Mesendoderm (in vitro differentiated cells): ENCODE results near the gene KMT5B.

ENCODE experiments used
- DNase-seq: peaks from one replicate; pipeline ENCODE4 v3.0.0; 2013
- H2AK5ac ChIP-seq: 2 replicates; pipeline ENCODE4 v1.6.1; 2013; ENCODE audit warnings: low read length, inconsistent platforms
- H2BK120ac ChIP-seq: 2 replicates; pipeline ENCODE4 v1.6.1; 2013; ENCODE audit warnings: low read depth, mild to moderate bottlenecking, low read length, moderate library complexity, mixed read lengths
- H2BK15ac ChIP-seq: replicated peaks from 2 replicates; pipeline ENCODE4 v1.6.1; 2013; ENCODE audit warnings: low read depth, mild to moderate bottlenecking, moderate library complexity
- H2BK5ac ChIP-seq: 2 replicates; pipeline ENCODE4 v1.6.1; 2013; ENCODE audit warnings: low read length, inconsistent platforms
- H3K18ac ChIP-seq: 2 replicates; pipeline ENCODE4 v1.6.1; 2013; ENCODE audit warnings: mild to moderate bottlenecking, low read length, mixed read lengths
- H3K23ac ChIP-seq: one replicate; pipeline ENCODE4 v1.6.1; 2013; ENCODE audit warnings: low read length
- H3K27ac ChIP-seq: 2 replicates; pipeline ENCODE4 v1.5.1; 2013; ENCODE audit warnings: low read depth, mild to moderate bottlenecking, inconsistent platforms, low read length, moderate library complexity
- H3K27me3 ChIP-seq: 2 replicates; pipeline ENCODE4 v1.6.1; 2013; ENCODE audit warnings: low read length, control low read depth, mild to moderate bottlenecking, inconsistent platforms; ENCODE audit not compliant: insufficient read depth, poor library complexity
- H3K36me3 ChIP-seq: 2 replicates; pipeline ENCODE4 v1.6.1; 2013; ENCODE audit warnings: low read length, inconsistent platforms; ENCODE audit not compliant: control insufficient read depth, insufficient read depth
- H3K4ac ChIP-seq: one replicate; pipeline ENCODE4 v1.6.1; 2013; ENCODE audit warnings: low read depth, mild to moderate bottlenecking, low read length, moderate library complexity
- H3K4me1 ChIP-seq: 2 replicates; pipeline ENCODE4 v1.6.1; 2013; ENCODE audit warnings: low read depth, low read length, inconsistent platforms; ENCODE audit not compliant: control insufficient read depth
- H3K4me2 ChIP-seq: 2 replicates; pipeline ENCODE4 v1.6.1; 2013; ENCODE audit warnings: low read length
- H3K4me3 ChIP-seq: 2 replicates; pipeline ENCODE4 v1.5.1; 2013; ENCODE audit warnings: mild to moderate bottlenecking, low read length
- H3K56ac ChIP-seq: one replicate; pipeline ENCODE4 v1.6.1; 2013; ENCODE audit warnings: low read length
- H3K79me1 ChIP-seq: 2 replicates; pipeline ENCODE4 v1.6.1; 2013; ENCODE audit warnings: low read length, inconsistent platforms
- H3K79me2 ChIP-seq: 2 replicates; pipeline ENCODE4 v1.6.1; 2013; ENCODE audit warnings: mild to moderate bottlenecking, low read length; ENCODE audit not compliant: control insufficient read depth, insufficient read depth
- H3K9ac ChIP-seq: 2 replicates; pipeline ENCODE4 v1.6.1; 2013; ENCODE audit warnings: low read length, inconsistent platforms
- H4K5ac ChIP-seq: one replicate; pipeline ENCODE4 v1.6.1; 2013; ENCODE audit warnings: low read length
- H4K8ac ChIP-seq: one replicate; pipeline ENCODE4 v1.6.1; 2013; ENCODE audit warnings: low read depth, mild to moderate bottlenecking, control low read depth, low read length, moderate library complexity
- WGBS: extraction: QIAGEN DNeasy Blood & Tissue Kit; methylation state at CpG from one replicate; pipeline ENCODE4 v1.1.7; 2013; ENCODE audit warnings: low lambda C conversion rate, missing lambda C conversion rate; ENCODE audit not compliant: insufficient coverage; ENCODE audit errors: extremely low coverage; 5-methylcytosine and 5-hydroxymethylcytosine counted together

The KMT5B gene

GRCh38 chr11:68153742-68154141 lies 59.4 kb downstream of the KMT5B start:
- Histone ChIP-seq H3K4me2 (no peak overlapping the region), H2BK15ac (no peak overlapping the region), H3K79me1 (no peaks in the 10 kb centered on the region), H3K9ac (no peak overlapping the region), H3K56ac (no peak overlapping the region), H3K4ac (no peak overlapping the region), H3K36me3 (peaks cover 1% of the 10 kb centered on the region), H2AK5ac (no peak overlapping the region), H3K27me3 (no peaks in the 10 kb centered on the region), H2BK120ac (no peak overlapping the region), H3K18ac (no peak overlapping the region), H4K8ac (no peak overlapping the region), H4K5ac (no peak overlapping the region), H3K4me1 (no peaks in the 10 kb centered on the region), H2BK5ac (no peak overlapping the region), H3K27ac (no peak overlapping the region), H3K79me2 (no peaks in the 10 kb centered on the region), H3K4me3 (no peak overlapping the region), H3K23ac (no peak overlapping the region)
- no CpG with 5 or more reads among the region's 8 CpGs for WGBS
- no peak for DNase-seq

GRCh38 chr11:68150037-68150436 lies 63.1 kb downstream of the KMT5B start:
- Histone ChIP-seq H2BK5ac (no peak overlapping the region), H3K36me3 (no peaks in the 10 kb centered on the region), H3K56ac (no peak overlapping the region), H3K4ac (no peak overlapping the region), H3K27ac (no peak overlapping the region), H3K4me3 (no peak overlapping the region), H3K4me2 (no peak overlapping the region), H3K9ac (no peak overlapping the region), H3K23ac (no peak overlapping the region), H3K18ac (no peak overlapping the region), H3K79me2 (no peaks in the 10 kb centered on the region), H2BK15ac (no peak overlapping the region), H3K4me1 (no peaks in the 10 kb centered on the region), H4K8ac (no peak overlapping the region), H3K79me1 (no peaks in the 10 kb centered on the region), H3K27me3 (no peaks in the 10 kb centered on the region), H4K5ac (no peak overlapping the region), H2BK120ac (no peak overlapping the region), H2AK5ac (no peak overlapping the region)
- DNase-seq, result peak; percentile 60
- no CpG with 5 or more reads among the region's 7 CpGs for WGBS

- Histone ChIP-seq H3K4ac (no peak overlapping the region), H2AK5ac (no peak overlapping the region), H3K4me2 (no peak overlapping the region), H3K27ac (no peak overlapping the region), H2BK120ac (no peak overlapping the region), H3K4me3 (no peak overlapping the region), H3K79me2 (no peaks in the 10 kb centered on the region), H3K36me3 (no peaks in the 10 kb centered on the region), H3K23ac (no peak overlapping the region), H4K8ac (no peak overlapping the region), H2BK15ac (no peak overlapping the region), H3K27me3 (no peaks in the 10 kb centered on the region), H3K4me1 (no peaks in the 10 kb centered on the region), H3K9ac (no peak overlapping the region), H3K18ac (no peak overlapping the region), H2BK5ac (no peak overlapping the region), H4K5ac (no peak overlapping the region), H3K79me1 (no peaks in the 10 kb centered on the region), H3K56ac (no peak overlapping the region)
- no CpG with 5 or more reads among the region's 6 CpGs for WGBS
- no peak for DNase-seq
Measured at GRCh38 chr11:68149417-68149816, 63.7 kb downstream of the KMT5B start.

GRCh38 chr11:68148879-68149278 lies 64.2 kb downstream of the KMT5B start:
- H3K4me2 ChIP-seq, result no peak overlapping the region
- H4K8ac ChIP-seq, result no peak overlapping the region
- no peak overlapping the region for H3K4me3 ChIP-seq
- no peak overlapping the region for H2AK5ac ChIP-seq
- no peaks in the 10 kb centered on the region for H3K79me2 ChIP-seq
- no peak overlapping the region for H3K9ac ChIP-seq
- no peak overlapping the region for H3K18ac ChIP-seq
- no peak overlapping the region for H3K23ac ChIP-seq
- H3K79me1 ChIP-seq, result no peaks in the 10 kb centered on the region
- no peaks in the 10 kb centered on the region for H3K4me1 ChIP-seq
- H2BK15ac ChIP-seq, result no peak overlapping the region
- H2BK5ac ChIP-seq, result no peak overlapping the region
- no peak overlapping the region for H3K56ac ChIP-seq
- WGBS, result no CpG with 5 or more reads among the region's 7 CpGs
- no peak overlapping the region for H3K27ac ChIP-seq
- H3K27me3 ChIP-seq, result no peaks in the 10 kb centered on the region
- H2BK120ac ChIP-seq, result no peak overlapping the region
- no peak overlapping the region for H4K5ac ChIP-seq
- H3K36me3 ChIP-seq, result no peaks in the 10 kb centered on the region
- DNase-seq, result no peak
- no peak overlapping the region for H3K4ac ChIP-seq

GRCh38 chr11:68148071-68148805 lies 64.9 kb downstream of the KMT5B start:
- Histone ChIP-seq H4K5ac (no peak overlapping the region), H4K8ac (no peak overlapping the region), H3K4ac (no peak overlapping the region), H3K4me3 (no peak overlapping the region), H2BK120ac (no peak overlapping the region), H2BK15ac (no peak overlapping the region), H3K9ac (no peak overlapping the region), H2AK5ac (no peak overlapping the region), H3K56ac (no peak overlapping the region), H3K27ac (no peak overlapping the region), H3K4me2 (no peak overlapping the region), H3K27me3 (no peaks in the 10 kb centered on the region), H2BK5ac (no peak overlapping the region), H3K23ac (no peak overlapping the region), H3K79me1 (no peaks in the 10 kb centered on the region), H3K79me2 (no peaks in the 10 kb centered on the region), H3K18ac (no peak overlapping the region), H3K4me1 (no peaks in the 10 kb centered on the region), H3K36me3 (no peaks in the 10 kb centered on the region)
- WGBS, result no CpG with 5 or more reads among the region's 18 CpGs
- no peak for DNase-seq
